Activated B cell treated with CpG ODN at 0.5 μM for 24 hours (primary cell): Measurements from ENCODE around the gene CPTP. TPM values are rescaled to one million over a fixed set of nuclear protein-coding genes. Genes with fewer than 3 reads are reported as not detected.

Source experiments
- ATAC-seq: fragments of 200-7000 bp; cut with Tn5 transposase; one replicate; pipeline ENCODE4 v1.10.0; 2021; ENCODE audit warnings: low read depth, mild to moderate bottlenecking, moderate library complexity
- CTCF ChIA-PET: fragments of 350-600 bp; sonication (Branson Sonifier 250); formaldehyde crosslinking; loops from one replicate; lab custom pipeline; 2021; ENCODE audit warnings: antibody characterized with exemption; lab: Charles Lee
- POLR2A ChIA-PET: fragments of 350-600 bp; sonication (Branson Sonifier 250); formaldehyde crosslinking; loops from one replicate; lab custom pipeline; 2021; ENCODE audit warnings: antibody characterized with exemption; lab: Charles Lee
- DNase-seq: peaks from one replicate; pipeline ENCODE4 v3.0.0; 2022
- H3K27ac Mint-ChIP-seq: one replicate; pipeline ENCODE4 v1.8.0; 2020; ENCODE audit warnings: mixed read lengths
- H3K27me3 Mint-ChIP-seq: one replicate; pipeline ENCODE4 v1.8.0; 2021; ENCODE audit warnings: mixed read lengths
- H3K36me3 Mint-ChIP-seq: one replicate; pipeline ENCODE4 v1.8.0; 2021; ENCODE audit warnings: low read depth, mixed read lengths
- H3K4me1 Mint-ChIP-seq: one replicate; pipeline ENCODE4 v1.8.0; 2021; ENCODE audit warnings: mixed read lengths
- H3K4me3 Mint-ChIP-seq: one replicate; pipeline ENCODE4 v1.8.0; 2020; ENCODE audit warnings: mild to moderate bottlenecking, mixed read lengths
- H3K9me3 Mint-ChIP-seq: one replicate; pipeline ENCODE4 v1.8.0; 2020; ENCODE audit warnings: mixed read lengths
- CTCF ChIP-seq: fragments of 200-600 bp; IDR thresholded peaks from one replicate; pipeline ENCODE4 v1.8.0; 2022; ENCODE audit warnings: antibody characterized with exemption, mild to moderate bottlenecking
- intact Hi-C: fragments of 100-400 bp; cut with micrococcal nuclease; formaldehyde crosslinking; loops from one replicate; pipeline ENCODE4 v1.15.1; 2024
- total RNA-seq: library from RNA; stranded (reverse); gene quantifications from 2 replicates; pipeline ENCODE4 v1.2.3, GENCODE V29; 2022

The CPTP gene
- total RNA-seq, 1 donor from 2014 or later, result 15.3 TPM

GRCh38 chr1:1326075-1326605 lies 1.5 kb downstream of the CPTP start:
- DNase-seq (no peak), ATAC-seq (no peak)
- Mint-ChIP-seq H3K36me3 (peaks cover 11% of the 10 kb centered on the region), H3K4me3 (peak overlapping the region; percentile 15), H3K4me1 (peaks cover 54% of the 10 kb centered on the region), H3K9me3 (no peaks in the 10 kb centered on the region), H3K27me3 (no peaks in the 10 kb centered on the region), H3K27ac (no peak overlapping the region)
- intact Hi-C loops, result no loop called here
- no peak for TF ChIP-seq CTCF
- ChIA-PET POLR2A (interaction anchor here (0.8 kb wide), 1 partner anchor 15 kb away, joined by 3 read pairs; no protein-coding TSS in a partner anchor), CTCF (no interaction called here)

GRCh38 chr1:1327291-1327690 lies 2.7 kb downstream of the CPTP start:
- CTCF ChIA-PET, result no interaction called here
- no peaks in the 10 kb centered on the region for H3K9me3 Mint-ChIP-seq
- H3K27me3 Mint-ChIP-seq, result no peaks in the 10 kb centered on the region
- intact Hi-C loops, result no loop called here
- H3K27ac Mint-ChIP-seq, result no peak overlapping the region
- POLR2A ChIA-PET, result interaction anchor here (0.6 to 1.2 kb wide), 2 partner anchors 72 to 294 kb away, joined by 3 read pairs; partner anchors contain the start of gene CCNL2
- DNase-seq, result no peak
- no peak for TF ChIP-seq CTCF
- H3K4me3 Mint-ChIP-seq, result no peak overlapping the region
- peaks cover 9% of the 10 kb centered on the region for H3K36me3 Mint-ChIP-seq
- peaks cover 45% of the 10 kb centered on the region for H3K4me1 Mint-ChIP-seq
- ATAC-seq, result no peak

- CTCF ChIA-PET, result no interaction called here
Observed at GRCh38 chr1:1328254-1328653, 3.7 kb downstream of the CPTP start.

GRCh38 chr1:1329304-1330210 lies 5.0 kb downstream of the CPTP start:
- ATAC-seq (no peak), DNase-seq (no peak)
- ChIA-PET CTCF (interaction anchor here (0.6 kb wide), 1 partner anchor 35 kb away, joined by 3 read pairs; no protein-coding TSS in a partner anchor), POLR2A (no interaction called here)
- Mint-ChIP-seq H3K27ac (no peak overlapping the region), H3K9me3 (no peaks in the 10 kb centered on the region), H3K36me3 (peaks cover 7% of the 10 kb centered on the region), H3K4me1 (peaks cover 33% of the 10 kb centered on the region), H3K4me3 (no peak overlapping the region), H3K27me3 (no peaks in the 10 kb centered on the region)
- TF ChIP-seq CTCF, result no peak
- intact Hi-C loops, result no loop called here

More at GRCh38 chr1:1328254-1328653, 3.7 kb downstream of the CPTP start:
- TF ChIP-seq CTCF, result no peak
- intact Hi-C loops, result no loop called here
- Mint-ChIP-seq H3K27me3 (no peaks in the 10 kb centered on the region), H3K27ac (no peak overlapping the region), H3K36me3 (peaks cover 9% of the 10 kb centered on the region), H3K4me1 (peaks cover 39% of the 10 kb centered on the region), H3K9me3 (no peaks in the 10 kb centered on the region), H3K4me3 (no peak overlapping the region)
- POLR2A ChIA-PET, result no interaction called here
- ATAC-seq, result no peak
- DNase-seq, result no peak
